Choroid plexus epithelial cell (primary cell): Measurements from ENCODE around the gene CCP110.

Source experiments
- DNase-seq: peaks from one replicate; pipeline ENCODE4 v3.0.0-alpha.2; 2010; ENCODE audit warnings: low read depth
- H3K4me3 ChIP-seq: 2 replicates; pipeline ENCODE4 v1.5.1; 2011; ENCODE audit warnings: low read depth, mild to moderate bottlenecking, control low read depth, low read length, moderate library complexity
- TF ChIP-seq, protein P1 (sequence below): conservative IDR thresholded peaks from 2 replicates; pipeline ENCODE4 v1.5.1; 2011; ENCODE audit warnings: low read depth, mild to moderate bottlenecking, control low read depth, inconsistent platforms, low read length, moderate library complexity

The CCP110 gene

DNA sequence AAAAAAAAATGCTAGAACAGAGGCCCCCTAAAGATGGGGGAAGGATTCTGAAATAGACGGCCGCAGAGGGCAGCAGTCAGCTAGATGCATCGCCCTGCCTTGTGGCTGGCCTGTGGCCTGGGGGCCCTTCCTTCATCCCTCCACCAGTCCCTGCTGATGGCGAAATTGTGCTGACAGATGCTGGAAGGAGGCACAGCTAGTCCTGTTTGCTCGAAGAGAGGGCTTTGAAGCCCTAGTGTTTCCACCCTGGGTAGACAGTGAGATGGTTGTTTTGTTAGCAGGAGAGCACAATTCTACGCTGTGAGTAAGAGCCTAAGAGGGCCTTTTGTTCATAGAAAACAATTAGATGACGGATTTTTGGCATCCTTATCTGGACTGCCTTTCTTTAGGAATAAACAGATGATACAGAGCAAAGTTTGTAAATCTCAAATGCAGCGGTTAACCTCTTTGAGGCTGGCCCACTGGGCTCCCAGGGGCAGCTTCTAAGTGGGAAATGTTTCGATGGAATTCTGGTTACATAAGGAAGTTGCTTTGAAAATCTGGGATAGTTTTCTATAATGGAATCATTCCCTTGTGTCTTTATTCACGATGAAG, 54.7 kb downstream of the CCP110 start:
- no peak overlapping the region for H3K4me3 ChIP-seq
- no peak for DNase-seq
- TF ChIP-seq, protein P1, sequence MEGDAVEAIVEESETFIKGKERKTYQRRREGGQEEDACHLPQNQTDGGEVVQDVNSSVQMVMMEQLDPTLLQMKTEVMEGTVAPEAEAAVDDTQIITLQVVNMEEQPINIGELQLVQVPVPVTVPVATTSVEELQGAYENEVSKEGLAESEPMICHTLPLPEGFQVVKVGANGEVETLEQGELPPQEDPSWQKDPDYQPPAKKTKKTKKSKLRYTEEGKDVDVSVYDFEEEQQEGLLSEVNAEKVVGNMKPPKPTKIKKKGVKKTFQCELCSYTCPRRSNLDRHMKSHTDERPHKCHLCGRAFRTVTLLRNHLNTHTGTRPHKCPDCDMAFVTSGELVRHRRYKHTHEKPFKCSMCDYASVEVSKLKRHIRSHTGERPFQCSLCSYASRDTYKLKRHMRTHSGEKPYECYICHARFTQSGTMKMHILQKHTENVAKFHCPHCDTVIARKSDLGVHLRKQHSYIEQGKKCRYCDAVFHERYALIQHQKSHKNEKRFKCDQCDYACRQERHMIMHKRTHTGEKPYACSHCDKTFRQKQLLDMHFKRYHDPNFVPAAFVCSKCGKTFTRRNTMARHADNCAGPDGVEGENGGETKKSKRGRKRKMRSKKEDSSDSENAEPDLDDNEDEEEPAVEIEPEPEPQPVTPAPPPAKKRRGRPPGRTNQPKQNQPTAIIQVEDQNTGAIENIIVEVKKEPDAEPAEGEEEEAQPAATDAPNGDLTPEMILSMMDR = no peak

DNA sequence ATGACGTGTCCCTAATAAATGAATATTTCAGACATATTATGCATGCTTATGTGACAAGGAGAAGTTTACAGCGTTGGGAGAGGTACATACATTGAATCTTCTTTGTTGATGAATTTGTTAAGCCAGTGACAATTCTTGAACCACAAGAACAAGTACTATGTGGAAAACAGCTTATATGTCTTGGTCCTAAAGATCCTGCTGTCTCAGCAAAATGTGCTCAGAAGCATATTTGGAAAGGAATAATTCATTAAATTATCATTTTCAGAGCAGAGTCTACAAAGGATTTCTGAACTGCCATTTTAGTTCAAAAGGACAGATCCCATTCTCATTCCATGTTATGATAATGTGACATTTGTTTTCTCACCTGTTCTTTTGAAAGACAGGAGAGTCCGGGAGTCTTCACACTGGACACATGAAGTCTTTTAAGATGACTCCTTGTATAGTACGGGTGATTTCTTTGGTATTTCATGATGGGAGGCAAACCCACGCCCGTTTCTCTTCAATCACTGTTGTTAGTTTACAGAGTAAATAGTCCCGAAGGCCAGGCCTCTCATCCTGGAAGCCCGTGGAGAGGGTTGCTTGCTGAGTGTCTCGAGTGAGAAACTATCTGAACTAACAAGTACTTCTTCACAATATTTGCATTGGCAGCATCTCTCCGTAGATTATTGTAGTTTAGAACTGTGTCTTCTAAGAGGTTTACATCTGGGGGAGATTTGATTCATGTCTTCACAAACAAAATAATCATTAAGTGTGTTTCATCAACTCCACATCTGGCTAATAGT, 58.5 kb downstream of the CCP110 start:
- no peak overlapping the region for H3K4me3 ChIP-seq
- TF ChIP-seq, protein P1 = no peak
- DNase-seq = peak; percentile 9

DNA sequence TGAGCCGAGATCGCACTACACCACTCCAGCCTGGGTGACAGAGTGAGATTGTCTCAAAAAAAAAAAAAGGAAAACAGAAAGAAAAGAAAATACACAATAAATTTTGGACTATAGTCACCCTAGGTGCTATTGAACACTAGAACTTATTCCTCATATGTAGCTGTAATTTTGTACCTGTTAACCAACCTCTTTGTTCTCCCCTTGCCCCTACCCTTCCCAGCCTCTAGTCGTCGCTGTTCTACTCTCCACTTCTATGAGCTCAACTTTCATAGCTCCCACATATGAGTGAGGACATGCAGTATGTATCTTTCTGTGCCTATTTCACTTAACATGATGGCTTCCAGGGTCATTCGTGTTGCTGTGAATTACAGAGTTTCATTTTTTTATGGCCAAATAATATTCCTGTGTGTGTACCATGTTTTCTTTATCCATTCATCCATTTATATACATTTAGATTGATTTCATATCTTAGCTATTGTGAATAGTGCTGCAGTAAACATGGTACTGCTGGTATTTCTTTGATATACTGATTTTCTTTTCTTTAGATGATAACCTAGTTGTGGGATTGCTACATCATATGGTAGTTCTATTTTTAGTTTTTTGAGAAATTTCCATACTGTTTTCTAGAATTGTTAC, 60.0 kb downstream of the CCP110 start:
- TF ChIP-seq, protein P1 = peak; percentile 95
- DNase-seq = peak; percentile 83
- H3K4me3 ChIP-seq = no peak overlapping the region

DNA sequence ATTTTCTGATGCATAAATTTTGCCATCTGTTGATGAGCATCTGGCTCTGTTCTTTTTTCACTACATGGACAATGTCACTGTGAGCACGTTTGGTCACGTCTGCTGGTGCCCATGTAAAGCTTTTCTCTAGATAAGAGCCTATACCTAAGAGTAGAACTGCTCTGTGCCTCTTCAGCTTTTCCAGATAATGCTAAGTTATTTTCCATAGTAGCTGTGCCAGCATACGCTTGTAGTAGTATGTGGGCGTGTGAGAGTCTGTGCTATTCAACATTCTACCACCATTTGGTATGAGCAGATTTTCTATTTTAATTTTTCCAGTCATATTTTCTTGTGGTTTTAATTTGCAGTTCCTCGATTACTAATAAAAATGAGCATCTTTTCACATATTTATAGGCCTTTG, 64.9 kb downstream of the CCP110 start:
- H3K4me3 ChIP-seq = no peak overlapping the region
- peak; percentile 18 for DNase-seq
- TF ChIP-seq, protein P1 = no peak

DNA sequence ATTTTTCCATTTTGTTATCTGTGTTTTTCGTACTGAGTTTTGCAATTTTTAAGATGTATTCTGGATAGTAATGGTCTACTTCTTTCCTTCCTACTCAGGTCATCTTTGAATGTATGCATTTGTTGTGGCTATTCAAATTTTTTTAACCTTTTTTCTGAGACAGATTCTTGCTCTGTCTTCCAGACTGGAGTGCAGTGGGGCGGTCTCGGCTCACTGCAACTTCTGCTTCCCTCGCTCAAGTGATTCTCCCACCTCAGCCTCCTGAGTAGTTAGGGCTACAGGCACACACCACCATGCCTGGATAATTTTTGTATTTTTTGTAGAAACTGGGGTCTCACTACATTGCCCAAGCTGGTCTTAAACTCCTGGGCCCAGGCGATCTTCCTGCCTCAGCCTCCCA, 65.4 kb downstream of the CCP110 start:
- DNase-seq = no peak
- H3K4me3 ChIP-seq = no peak overlapping the region
- TF ChIP-seq, protein P1 = no peak

DNA sequence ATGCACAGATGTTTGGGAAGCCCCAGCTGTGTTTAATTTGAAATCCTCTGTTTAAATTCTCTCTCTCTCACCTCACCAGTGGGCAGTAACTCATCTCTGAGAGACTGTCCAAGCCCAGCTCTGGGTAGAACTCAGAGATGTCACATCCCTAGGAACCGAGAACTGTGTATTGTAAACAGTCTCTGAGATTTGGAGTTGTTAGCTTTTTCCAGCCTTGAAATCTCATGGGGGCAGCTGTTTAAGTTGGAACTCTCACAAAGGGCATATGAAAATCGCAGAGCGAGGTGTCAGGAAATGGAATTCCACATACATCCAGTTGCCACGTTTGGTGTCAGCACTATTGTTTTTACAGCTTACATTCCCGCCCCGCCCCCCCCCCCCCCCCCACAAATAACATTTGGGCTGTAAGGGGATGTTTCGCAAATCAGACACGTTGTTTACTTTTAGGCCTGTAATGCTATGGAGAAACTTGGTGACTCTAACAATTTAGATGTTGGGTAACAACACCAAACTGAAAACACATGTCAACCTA, 66.1 kb downstream of the CCP110 start:
- TF ChIP-seq, protein P1 = no peak
- peak; percentile 81 for DNase-seq
- no peak overlapping the region for H3K4me3 ChIP-seq
